WI38 (cell line): Measurements from ENCODE around the gene APBA2.

Experiments
- H3K4me3 ChIP-seq: 2 replicates; pipeline ENCODE4 v1.5.1; 2011; ENCODE audit warnings: low read depth, mild to moderate bottlenecking, control low read depth, low read length
- TF ChIP-seq, protein P1 (sequence below): IDR thresholded peaks from 2 replicates; pipeline ENCODE4 v1.5.1; 2012; ENCODE audit warnings: low read depth, mild to moderate bottlenecking, control low read depth, low read length

Gene APBA2

DNA sequence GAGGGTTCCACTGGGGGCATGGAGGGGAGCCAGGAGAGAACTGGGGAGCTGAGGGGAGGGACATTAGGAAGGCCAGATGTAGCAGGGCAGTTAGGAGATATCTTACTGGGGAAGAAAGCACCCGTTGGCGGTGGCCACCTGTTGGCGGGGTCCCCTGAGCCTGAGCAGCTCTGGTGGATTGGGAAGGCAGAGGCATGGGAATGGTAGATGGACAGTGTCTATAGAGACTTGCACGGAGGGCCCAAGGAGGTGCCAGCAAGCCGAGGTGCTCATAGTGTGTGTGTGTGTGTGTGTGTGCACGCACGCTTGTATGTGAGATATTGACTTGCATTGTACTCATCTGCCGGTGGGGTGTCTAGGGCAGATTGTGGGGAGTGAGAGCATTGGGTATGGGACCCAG is 179.0 kb downstream of the APBA2 start:
- no peak overlapping the region for H3K4me3 ChIP-seq
- TF ChIP-seq, protein P1, sequence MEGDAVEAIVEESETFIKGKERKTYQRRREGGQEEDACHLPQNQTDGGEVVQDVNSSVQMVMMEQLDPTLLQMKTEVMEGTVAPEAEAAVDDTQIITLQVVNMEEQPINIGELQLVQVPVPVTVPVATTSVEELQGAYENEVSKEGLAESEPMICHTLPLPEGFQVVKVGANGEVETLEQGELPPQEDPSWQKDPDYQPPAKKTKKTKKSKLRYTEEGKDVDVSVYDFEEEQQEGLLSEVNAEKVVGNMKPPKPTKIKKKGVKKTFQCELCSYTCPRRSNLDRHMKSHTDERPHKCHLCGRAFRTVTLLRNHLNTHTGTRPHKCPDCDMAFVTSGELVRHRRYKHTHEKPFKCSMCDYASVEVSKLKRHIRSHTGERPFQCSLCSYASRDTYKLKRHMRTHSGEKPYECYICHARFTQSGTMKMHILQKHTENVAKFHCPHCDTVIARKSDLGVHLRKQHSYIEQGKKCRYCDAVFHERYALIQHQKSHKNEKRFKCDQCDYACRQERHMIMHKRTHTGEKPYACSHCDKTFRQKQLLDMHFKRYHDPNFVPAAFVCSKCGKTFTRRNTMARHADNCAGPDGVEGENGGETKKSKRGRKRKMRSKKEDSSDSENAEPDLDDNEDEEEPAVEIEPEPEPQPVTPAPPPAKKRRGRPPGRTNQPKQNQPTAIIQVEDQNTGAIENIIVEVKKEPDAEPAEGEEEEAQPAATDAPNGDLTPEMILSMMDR, result no peak

DNA sequence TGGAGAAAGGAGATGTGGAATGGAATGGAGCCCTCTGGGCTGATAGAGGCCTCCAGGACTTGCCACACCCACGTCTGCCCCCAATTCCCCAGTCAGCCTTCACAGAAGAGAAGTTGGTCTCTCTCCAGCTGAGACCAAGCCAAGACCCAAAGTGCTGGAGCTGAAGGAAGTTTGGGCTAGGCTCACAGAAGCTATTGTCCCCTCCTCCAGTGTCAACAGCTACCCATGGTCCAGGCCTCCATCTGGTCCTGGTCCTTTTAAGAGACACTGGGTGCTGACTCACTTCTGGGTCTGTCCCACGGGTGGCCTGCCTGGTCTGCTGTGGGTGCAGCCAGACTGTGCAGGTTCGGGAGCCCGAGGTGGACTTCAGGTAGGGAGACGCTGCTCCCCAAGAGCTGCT is 179.8 kb downstream of the APBA2 start:
- no peak overlapping the region for H3K4me3 ChIP-seq
- TF ChIP-seq, protein P1, result no peak

DNA sequence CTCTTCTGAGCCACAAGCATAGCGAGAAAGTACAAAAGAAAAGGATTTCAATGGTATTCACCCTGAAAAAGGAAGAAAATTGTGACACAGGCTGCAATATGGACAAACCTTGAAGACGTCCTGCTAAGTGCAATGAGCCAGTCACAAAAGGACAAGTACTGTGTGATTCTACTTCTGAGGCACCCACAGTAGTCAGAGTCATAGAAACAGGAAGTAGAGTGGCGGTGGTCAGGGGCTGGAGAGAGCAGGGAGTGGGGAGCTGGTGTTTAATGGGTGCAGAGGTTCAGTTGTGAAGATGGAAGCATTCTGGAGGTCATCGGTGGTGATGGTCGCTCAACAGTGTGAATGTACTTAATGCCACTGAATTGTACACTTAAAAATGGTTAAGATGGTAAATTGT is 180.5 kb downstream of the APBA2 start:
- H3K4me3 ChIP-seq, result no peak overlapping the region
- TF ChIP-seq, protein P1, result no peak

DNA sequence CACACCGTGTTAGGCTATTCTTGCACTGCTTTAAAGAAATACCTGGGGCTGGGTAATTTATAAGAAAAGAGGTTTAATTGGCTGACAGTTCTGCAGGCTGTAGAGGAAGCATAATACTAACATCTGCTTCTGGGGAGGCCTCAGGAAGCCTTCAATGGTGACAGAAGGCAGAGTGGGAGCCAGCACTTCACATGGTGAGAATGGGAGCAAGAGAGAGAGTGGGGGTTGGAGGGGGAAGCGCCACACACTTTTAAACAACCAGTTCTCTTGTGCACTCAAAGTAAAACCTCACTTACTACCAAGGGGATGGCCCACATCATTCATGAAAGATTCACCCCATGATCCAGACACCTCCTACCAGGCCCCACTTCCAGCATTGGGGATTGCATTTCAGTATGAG is 181.1 kb downstream of the APBA2 start:
- TF ChIP-seq, protein P1, result no peak
- no peak overlapping the region for H3K4me3 ChIP-seq

DNA sequence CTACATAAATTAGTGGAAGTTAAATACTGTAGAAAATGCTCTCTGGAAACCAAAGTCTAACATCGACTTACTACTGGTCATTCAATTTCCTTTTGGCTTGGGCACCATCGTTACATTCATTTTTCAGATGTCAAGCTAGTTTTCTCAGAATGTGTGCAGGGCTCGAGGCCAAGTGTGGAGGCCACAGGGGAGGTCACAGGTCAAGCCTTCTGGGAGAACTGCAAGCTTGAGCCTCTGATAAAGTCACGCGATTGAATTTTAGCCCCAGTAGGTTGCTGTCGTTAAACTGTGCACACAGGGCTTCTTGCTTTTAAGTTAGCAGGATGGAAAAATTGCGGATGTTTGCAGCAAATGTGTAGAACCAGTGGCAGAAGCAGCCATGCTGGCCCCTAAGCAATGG is 182.2 kb downstream of the APBA2 start:
- TF ChIP-seq, protein P1, result no peak

DNA sequence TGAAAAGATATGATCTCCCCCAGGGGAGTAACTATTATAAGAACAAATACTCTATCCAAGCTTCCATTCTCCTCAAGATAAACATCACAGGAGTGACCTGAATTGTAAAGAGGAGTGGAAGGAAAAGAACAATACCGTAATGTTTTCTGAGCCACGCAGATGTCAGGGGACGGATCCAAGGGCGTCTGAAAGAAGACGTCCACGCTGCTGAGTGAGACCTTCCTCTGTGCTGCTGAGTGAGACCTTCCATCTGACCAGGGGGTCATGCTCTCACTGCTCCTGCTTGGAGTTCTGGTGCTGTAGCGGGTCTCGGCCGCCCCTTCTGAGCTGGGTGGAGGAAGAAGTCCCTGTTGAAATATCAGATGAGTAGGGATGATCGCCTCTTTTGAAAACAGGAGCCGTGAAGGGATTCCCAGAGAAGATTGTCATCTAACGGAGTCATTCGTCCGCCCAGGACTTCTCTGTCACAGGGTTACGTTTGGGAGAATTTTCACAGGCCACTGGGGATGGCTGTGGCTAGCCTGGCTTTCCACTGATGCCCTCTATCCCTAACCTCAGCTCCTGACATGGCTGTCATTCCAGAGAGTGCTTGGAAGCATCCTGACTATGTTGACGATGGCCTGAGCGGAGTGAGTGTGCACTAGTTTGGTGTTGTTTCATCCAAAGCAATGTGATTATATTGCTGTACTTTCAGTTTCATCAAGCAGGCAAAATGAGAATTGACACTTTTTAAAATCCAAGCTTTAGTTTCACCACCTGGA is 184.9 kb downstream of the APBA2 start:
- H3K4me3 ChIP-seq, result no peak overlapping the region
- TF ChIP-seq, protein P1, result no peak

More for the DNA sequence above, 182.2 kb downstream of the APBA2 start:
- H3K4me3 ChIP-seq, result no peak overlapping the region

DNA sequence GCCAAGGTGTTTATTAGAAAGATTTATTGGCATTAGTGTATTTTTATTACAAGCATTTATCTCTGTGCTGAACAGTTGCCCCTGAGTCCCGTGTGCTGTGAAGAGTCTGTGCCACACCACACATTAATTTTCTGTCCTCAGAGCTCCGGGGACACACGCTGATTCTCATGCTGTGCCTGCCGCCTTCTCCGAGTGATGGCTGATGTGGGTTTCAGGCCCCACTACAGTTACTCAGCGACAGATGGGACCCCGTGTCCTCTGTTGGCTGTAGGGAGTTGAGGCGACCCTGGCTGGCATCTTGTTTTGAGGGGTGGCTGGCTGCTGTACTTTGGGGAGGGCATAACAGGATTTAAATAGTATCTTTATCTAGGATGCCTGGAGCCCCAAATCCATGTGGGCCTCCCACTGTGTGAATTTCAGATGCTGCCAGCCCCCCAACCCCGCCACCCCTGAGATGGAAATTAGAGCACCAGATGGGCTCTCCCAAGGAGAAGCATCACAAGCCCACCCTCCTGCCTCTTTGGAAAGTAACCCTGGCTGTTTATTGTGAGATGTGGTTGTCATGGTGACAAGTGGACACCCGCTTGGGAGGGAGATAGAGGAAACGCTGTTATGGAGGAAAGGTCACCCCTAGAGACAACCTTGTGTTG is 185.6 kb downstream of the APBA2 start:
- TF ChIP-seq, protein P1, result no peak

More for the DNA sequence above, 185.6 kb downstream of the APBA2 start:
- H3K4me3 ChIP-seq, result no peak overlapping the region
